Activated CD8-positive, alpha-beta memory T cell treated with anti-CD3 and anti-CD28 coated beads for 48 hours (primary cell): ENCODE results near the gene ARAF.
"Not testable (repeated sequence)": the region's sequence is repeated elsewhere in the genome, so short reads cannot be mapped to it uniquely, and the experiment has no call there.

Experiments
- DNase-seq, 3 experiments: peaks; one replicate each; pipeline ENCODE4 v3.0.0-alpha.2; 2020; ENCODE audit warnings: low read depth in 2 of 3, low spot score in 2 of 3

The ARAF gene

DNA sequence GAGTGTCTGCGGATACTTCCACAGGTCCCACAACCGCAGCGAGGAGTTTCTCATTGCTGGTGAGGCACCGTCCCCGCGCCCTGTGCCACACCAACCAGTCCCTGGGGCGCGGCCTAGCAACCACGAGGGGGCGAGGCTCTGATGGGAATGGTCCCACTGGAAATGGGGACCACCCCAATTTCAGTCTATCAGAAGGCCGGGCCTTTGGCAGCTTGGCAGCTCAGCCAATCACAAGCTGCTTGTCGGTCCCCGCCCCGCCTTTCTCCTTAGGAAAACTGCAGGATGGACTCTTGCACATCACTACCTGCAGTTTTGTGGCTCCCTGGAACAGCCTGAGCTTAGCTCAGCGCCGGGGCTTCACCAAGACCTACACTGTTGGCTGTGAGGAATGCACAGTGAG lies 24.3 kb downstream of the ARAF start:
- no peak for DNase-seq

DNA sequence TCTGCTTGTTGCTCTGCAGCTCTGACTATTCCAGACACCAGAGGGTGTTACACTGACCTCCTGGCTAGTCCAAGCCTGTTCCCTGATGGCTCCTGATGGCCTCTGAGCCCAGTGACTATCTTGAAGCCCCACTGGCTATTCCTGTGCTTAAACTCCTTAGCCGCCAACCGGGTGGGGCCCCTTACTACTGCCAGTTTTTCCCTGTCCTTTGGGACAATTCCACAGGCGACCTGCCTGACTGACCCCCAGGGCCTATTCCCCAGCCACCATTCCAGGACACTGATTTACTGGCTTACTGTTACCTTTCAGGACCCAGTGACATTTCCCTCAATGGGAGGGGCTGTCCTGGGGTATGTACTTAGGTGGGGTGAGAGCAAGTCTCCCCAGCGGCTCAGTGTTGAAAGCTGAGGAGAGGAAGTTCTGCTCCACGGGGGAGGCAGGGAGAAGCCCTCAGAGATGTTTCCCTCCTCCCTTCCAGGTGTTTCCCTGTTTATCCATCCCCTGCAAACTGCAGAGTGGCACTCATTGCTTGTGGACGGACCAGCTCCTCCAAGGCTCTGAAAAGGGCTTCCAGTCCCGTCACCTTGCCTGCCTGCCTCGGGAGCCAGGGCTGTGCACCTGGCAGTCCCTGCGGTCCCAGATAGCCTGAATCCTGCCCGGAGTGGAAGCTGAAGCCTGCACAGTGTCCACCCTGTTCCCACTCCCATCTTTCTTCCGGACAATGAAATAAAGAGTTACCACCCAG lies 25.2 kb downstream of the ARAF start:
- no peak for DNase-seq

DNA sequence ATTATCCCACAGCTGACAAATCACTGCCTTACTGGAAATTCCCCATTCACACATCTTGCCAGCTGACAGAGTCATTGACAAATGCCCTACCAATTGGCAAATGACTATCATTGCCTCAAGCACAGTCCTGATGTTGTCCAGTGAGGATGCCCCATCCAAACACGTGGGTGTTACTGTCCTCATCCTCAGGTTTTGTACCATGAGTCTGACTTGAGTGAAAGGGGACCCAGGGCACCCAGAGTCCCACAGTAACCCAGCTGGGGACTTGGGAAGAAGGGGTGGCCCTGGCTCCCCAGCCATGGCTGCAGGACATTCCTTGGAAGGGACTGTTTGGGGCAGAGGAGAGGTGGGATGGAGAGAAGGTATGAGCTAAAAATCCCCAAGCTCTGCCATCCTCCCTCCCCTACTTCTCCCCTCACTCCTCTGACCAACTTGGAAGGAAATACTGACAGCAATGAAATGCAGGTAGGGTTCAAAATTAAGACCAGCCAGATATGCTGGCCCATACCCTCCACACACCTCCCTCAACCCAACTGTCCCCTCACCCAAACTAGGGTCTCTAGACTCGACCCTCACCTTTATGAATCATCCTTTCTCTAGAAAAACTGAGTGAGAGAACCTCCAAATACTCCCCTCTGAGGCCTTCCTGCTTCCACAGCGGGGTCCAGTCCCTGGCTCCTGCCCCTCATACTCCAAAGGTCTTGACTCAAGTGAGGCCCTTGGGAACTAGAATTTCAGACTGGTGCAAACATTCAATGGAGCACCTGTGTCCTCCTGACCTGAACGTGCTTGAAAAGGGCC lies 26.3 kb downstream of the ARAF start:
- DNase-seq = no peak

DNA sequence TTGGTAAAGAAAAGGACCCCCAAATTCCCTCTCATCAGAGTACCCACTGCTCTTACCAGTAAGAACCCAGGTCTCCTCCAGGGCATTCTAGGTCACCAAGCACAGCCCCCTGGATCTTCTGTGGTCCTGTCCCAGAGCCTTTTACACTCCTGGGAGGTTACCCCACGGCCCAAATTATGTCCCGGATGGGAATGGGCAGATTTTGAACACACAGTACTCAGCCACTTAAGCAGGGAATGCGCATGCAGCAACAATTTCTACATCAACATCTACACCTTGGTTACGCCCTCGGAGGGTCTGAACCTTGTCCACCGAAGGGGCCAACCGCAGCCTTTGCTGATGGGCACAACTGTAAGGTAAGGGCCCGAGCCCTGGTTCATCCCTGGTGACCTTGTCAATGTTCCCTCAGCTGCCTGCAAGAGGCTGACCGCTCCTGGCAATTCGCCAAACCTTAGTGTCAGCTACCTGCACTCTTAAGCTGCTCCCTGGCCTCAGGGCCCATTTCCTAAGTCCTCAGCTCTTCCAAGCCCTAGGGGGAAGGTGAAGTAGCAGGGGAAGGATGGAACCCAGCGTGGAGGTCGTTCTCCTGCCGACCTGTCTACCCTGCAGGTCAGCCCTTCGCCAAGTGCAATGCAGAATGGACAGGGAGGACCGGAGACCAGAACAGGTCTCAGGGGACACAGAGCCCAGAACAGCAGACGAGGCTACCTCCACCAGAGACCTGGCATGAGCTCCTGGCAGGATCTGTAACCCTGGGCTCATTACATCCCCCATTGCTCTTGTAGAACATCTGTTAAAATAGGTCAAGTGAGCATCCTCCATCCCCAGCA lies 27.1 kb downstream of the ARAF start:
- no peak for DNase-seq

DNA sequence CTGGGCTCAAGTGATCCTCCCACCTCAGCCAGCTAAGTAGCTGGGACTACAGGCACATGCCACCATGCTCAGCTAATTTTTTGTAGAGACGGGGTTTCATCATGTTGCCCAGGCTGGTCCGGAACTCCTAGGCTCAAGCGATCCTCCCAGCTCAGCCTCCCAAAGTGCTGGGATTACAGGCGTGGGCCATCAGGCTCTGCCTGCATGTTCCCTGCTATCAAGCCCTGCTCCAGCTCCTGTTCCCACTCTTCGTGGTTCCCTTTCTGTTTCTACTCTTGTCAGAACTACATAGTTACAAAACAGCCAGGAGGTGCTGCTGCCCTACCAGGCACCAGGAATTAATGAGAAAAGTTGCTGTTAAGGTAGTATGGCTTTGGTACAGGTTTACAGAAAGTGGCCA lies 30.0 kb downstream of the ARAF start:
- no peak for DNase-seq

DNA sequence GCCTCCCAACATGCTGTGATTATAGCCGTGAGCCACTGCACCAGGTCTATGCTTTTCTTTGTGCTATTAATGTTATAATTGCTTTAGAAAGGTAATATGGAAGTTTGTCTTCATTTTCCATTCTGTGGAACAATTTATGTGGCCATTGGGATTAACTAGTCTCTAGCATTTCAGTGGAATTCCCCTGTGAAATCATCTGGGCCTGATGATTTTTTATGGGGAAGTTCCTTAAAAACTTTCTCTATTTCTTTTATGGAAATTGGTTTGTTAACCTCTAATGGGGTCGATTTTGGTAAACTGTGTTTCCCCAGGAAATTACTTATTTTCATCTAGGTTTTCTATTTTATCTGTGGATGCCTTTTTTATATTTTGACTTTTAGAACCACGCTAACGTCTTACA lies 32.5 kb downstream of the ARAF start:
- no peak for DNase-seq

DNA sequence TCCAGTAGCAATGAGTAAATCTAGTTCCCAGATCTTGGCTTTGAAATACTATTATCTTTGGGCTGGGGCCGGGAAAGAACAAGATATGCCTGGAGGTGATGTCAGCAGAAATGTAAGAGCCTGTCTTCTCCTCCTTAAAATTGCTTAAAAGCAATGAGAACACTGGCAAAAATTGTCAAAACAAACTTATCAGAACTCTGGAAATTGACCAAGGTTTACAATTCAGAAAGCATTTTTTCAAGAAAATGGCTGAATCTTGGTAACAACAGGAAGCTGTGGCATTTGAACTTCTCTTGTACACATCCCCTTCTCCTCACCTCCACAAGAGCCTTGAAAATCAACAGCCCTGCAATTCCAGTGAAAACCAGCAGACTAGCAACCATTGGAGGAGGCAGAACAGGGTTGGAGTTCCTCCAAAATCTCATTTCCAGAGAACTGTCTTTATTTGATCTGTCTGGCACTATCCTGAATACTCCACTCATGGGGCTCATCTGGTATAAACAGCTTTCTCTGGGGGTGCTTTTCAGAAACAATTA lies 34.8 kb downstream of the ARAF start:
- DNase-seq = no peak

DNA sequence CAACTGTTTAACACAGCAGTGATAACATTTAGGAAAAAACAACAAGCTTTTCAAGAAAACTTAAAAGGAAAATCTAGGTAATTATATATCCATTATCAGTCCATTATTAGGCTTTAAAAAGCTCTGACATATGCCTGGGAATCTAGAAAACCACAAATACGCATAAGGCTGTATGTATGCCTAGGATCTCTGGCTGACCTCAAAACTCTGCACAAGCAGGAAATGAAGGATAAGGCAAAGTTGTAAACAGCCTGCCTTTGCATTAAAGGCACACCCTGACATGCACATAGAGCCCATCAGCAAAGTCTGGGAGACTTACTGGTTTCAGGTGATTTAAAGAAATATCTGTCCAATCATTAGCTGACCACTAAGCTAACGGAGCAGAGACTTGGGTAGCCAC lies 35.3 kb downstream of the ARAF start:
- DNase-seq = no peak

DNA sequence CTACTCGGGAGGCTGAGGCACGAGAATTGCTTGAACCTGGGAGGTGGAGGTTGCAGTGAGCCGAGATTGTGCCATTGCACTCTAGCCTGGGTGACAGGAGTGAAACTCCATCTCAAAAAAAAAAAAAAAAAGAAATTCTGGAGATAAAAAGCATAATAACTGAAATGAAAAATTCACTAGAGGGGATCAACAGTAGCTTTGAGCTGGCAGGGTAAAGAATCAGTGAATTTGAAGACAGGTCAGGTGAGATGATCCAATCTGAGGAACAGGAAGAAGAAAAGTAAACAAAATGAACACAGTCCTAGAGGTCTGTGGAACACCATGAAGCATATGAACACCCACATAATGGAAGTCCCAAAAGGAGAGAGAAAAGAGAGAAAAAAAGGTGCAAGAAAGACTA lies 36.2 kb downstream of the ARAF start:
- DNase-seq = no peak

DNA sequence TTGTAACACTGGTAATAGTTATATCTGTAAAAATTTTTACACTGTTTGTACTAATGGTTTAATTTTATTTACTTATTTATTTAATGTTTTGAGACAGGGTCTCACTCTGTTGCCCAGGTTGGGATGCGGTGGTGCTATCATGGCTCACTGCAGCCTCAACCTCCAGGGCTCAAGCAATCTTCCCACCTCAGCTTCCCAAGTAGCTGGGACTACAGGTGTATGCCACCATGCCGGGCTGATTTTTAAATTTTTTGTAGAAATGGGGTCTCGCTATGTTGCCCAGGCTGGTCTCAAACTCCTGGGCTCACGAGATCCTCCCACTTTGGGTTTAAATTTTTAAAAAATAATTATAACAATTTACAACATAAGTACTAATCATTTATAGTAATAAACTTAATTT lies 42.1 kb downstream of the ARAF start:
- not testable (repeated sequence) for DNase-seq

DNA sequence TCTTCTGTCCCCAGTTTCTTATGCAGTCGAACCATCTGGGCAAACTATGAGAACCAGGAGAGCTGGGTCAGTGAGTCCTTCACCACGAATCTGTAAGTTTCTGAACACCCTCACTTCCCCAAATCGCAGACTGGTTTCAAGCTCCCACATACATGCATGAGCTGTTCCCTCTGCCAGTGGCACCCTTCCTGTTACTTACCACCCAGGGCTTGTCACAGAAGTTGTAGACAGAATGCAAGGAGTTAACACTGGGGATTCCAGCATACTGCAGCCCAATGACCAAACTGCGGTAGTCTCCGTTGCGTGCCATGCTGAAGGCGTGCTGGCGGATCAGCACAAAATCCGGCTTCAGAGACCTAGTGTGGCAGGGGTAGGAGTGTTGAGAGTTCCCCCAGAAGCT lies 44.0 kb downstream of the ARAF start:
- no peak for DNase-seq

DNA sequence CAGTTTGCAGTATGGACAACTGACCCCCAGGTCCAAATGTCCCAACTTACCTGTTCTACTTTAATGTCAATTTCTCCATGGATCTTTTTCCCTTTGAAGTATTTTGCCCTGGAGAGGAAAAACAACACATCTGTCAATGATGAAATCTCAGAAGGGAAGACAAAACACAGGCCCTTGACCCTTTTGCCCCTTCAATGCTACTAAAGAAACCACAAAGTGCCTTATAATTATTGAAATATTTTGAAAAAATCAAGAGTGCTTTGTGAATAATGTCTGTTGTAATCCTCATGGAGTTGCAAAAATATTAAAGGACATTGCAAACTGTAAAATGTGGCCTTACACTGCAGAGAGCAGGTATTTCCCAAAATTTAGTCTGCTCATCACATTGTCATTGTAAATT lies 46.1 kb downstream of the ARAF start:
- DNase-seq = no peak

DNA sequence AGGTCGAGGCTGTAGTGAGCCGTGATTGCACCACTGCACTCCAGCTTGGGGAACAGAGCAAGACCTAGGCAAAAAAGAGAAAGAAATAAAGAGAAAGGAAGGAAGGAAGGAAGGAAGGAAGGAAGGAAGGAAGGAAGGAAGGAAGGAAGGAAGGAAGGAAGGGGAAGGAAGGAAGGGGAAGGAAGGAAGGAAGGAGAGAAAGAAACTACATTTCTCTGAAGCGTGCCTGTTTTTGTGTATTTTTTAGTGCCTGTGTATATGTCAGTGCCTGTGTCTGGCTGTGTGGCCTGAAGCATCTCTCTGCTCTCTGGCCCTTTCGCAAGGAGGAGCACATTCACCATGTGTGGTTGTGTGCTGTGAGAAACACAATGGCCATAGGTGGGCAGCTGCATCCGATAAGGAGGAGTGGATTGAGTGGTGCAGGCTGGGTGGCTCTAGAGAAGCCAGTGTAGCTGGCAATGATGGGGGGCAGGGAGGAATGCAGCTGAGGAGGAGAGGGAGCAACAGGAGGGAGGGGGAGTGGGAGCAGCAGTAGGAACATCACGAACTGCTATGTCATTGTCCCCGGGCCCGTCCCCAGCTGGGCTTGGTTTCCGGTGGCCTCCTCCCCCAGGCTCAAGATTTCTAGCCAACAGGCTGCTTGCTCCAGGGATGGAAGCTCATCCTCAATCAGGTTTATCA lies 47.3 kb downstream of the ARAF start:
- DNase-seq = no peak

DNA sequence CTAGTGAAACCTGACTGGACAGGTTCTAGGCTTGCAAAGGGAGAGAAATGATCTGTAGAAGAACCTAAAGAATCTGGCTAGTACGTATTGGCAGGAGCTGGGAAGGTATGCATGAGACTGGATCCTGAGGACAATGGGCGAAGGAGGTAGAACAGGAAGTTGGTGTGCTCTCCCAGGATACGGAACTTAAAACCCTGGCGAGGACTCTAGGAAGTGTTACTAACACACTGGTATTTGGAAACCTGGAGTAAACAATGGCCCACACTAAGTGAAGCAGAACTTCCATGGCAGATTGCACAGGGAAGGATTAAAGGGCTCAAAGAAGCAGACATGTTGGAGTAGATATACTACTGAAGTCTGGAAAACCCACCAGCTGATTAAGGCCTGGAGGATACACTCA lies 49.5 kb downstream of the ARAF start:
- DNase-seq = no peak

DNA sequence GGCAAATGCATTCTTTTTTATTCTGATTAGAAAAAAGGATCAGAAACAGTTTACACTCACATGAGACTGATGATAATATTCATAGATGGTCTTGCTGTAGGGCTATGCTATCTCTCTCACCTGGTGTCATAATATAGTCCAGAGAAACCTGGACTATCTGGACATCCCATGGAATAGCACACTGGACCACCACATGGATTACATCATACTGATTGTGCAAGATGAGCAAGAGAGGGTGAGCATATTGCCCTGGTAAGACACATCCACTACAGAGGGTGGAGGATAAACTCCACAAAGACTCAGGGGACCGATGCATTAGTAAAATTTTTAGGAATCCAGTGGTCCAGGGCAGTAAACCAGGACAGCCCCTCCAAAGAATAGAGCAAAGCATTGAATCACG lies 50.5 kb downstream of the ARAF start:
- no peak for DNase-seq

DNA sequence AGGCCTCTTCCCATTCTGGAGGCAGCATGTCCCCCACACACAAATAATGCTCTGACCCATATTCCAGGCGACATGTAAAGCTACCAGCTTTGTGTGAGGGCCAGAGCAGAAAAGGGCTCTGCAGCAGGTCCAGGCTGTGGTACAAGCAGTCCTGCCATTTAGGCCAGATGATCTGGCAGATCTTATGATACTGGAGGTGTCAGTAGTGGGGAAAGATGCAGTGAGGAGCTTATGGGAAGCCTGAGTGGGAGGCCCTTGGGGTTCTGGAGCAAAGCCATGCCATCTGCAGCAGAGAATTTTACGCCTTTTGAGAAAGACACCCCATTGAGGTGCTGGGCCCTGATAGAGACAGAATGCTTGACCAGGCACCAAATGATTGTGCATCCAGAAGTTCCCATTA lies 50.9 kb downstream of the ARAF start:
- no peak for DNase-seq

DNA sequence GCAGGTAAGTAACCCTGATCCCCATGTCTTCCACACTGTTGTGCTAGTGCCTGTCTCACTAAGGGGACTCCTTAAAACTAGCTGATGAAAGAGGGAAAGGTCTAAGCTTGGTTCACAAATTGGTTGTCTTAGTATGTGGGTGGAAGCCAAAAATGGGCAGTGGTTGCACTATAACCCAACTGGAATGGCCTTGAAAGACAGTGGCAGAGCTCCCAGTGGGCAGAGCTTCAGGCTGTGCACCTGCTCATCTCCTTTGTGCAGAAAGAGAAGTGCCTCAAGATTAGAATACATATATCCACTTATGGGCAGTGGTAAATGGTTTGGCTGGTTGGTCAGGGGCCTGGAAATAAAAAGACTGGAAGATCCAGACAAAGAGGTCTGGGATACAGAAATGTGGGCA lies 51.4 kb downstream of the ARAF start:
- no peak for DNase-seq

DNA sequence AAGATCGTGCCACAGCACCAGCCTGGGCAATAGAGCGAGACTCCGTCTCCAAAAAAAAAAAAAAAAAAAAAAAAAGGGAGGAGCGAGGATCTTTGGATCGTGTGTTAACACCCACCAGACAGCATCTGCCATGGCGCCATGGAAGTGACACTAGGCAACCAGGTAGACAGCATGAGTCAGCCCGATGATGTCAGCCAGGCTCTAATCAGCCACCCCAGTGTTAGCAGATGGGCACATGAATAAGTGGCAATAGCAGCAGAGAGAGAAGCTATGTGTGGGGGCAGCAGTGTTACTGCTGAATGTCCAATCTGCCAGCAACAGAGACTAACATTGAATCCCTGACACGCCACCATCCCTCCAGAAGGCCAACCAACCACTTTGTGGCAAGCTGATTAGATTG lies 52.1 kb downstream of the ARAF start:
- no peak for DNase-seq

DNA sequence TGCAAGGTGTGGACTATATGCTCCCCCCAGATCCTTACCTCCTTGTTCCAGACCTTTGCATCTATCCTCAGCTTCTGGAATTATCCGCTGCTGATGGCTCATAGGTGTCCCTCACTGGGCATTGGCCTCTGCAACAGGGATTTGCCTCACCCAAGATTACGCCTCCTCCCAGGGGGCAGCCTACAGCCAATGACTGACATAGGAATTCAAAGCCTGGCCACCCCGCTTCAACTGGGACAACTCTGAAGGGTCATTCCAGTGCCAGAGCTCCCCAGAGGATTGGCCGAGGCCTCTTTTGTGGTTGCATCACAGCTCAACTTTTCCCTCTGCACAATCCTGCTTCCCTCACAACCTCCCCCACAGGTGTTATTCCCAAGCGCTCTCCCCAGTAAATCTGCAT lies 53.6 kb downstream of the ARAF start:
- DNase-seq = no peak

DNA sequence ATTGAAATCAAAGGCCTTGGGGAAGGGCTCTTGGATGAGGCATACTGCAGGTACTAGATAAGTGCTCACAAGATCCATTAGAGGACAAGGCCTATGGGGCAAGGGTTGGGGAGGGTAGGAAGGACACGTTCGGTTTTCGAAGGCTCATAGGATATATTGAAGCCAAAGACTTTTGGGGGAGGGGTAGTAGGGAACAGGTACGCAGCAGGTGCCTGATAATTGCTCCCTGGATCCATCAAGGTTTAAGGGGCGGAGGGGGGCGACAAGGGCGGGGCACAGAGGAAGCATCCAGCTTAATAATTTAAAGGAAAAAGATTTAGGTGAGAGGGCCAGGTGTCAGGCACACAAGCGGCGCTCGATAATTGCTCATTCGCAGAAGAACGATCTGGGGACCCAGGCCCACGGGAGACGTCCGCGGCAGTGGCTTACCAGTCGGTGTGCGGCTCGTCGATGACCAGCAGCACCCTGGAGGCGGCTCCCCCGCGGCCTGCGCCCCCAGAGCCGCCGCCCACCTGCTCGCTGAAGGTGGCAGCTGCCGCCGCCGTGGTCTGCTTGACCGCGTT lies 58.0 kb downstream of the ARAF start:
- DNase-seq = no peak
